ENCODE measurements around the gene GRID2. TPM values are rescaled to one million over a fixed set of nuclear protein-coding genes. Genes with fewer than 3 reads are reported as not detected.

GRID2 gene
- total and polyA plus RNA-seq, 9 of the 15 experiments (the other 6 are each of a cell fraction or from before 2014, with no cell fraction given) = 0.04 TPM; not detected in 7

- TF ChIP-seq ZNF318 (IDR thresholded peaks at IDR 0.05; ENCODE audit: borderline replicate concordance in 1 of 2, low read depth in 1 of 2) (no peak), ZNF586 (CRISPR knock-in tag; conservative IDR thresholded peaks at IDR 0.05) (no peak), ELK1 (CRISPR knock-in tag; IDR thresholded peaks at IDR 0.05) (no peak), CBX2 (IDR thresholded peaks at IDR 0.05; ENCODE audit: insufficient read depth, low read length, poor library complexity, severe bottlenecking) (no peak), ATF6 (CRISPR knock-in tag; IDR thresholded peaks at IDR 0.05) (no peak)
Observed at GRCh38 chr4:92599044-92599443, 295.3 kb downstream of the GRID2 start (continued).
